Stimulated activated naive CD4-positive, alpha-beta T cell treated with Interleukin-2 at 50 U/mL for 16 hours (primary cell): ENCODE measurements around the gene GRIA3.
"Not testable (repeated sequence)": the region's sequence is repeated elsewhere in the genome, so short reads cannot be mapped to it uniquely, and the experiment has no call there.

ENCODE experiments used
- DNase-seq: peaks from one replicate; lab custom pipeline; 2025; lab: John Stamatoyannopoulos, UW

The GRIA3 gene

GRCh38 chrX:123468481-123468880, 284.4 kb downstream of the GRIA3 start:
- DNase-seq: no peak

- no peak for DNase-seq
Observed at GRCh38 chrX:123475068-123475724, 291.1 kb downstream of the GRIA3 start.

- DNase-seq: no peak
Observed at GRCh38 chrX:123476611-123477219, 292.6 kb downstream of the GRIA3 start.

GRCh38 chrX:123477673-123478072, 293.6 kb downstream of the GRIA3 start:
- no peak for DNase-seq

- no peak for DNase-seq
Observed at GRCh38 chrX:123481913-123482851, 298.1 kb downstream of the GRIA3 start.

- no peak for DNase-seq
Observed at GRCh38 chrX:123486297-123486696, 302.2 kb downstream of the GRIA3 start.

- no peak for DNase-seq
Observed at GRCh38 chrX:123487236-123487635, 303.2 kb downstream of the GRIA3 start.

GRCh38 chrX:123487669-123488068, 303.6 kb downstream of the GRIA3 start:
- DNase-seq: no peak

- no peak for DNase-seq
Observed at GRCh38 chrX:123489011-123489410, 304.9 kb downstream of the GRIA3 start.

GRCh38 chrX:123493857-123494256, 309.8 kb downstream of the GRIA3 start:
- DNase-seq: no peak

GRCh38 chrX:123499787-123500186, 315.7 kb downstream of the GRIA3 start:
- no peak for DNase-seq

GRCh38 chrX:123504047-123504446, 320.0 kb downstream of the GRIA3 start:
- no peak for DNase-seq

- no peak for DNase-seq
Observed at GRCh38 chrX:123504630-123505270, 320.7 kb downstream of the GRIA3 start.

GRCh38 chrX:123513585-123514278, 329.7 kb downstream of the GRIA3 start:
- DNase-seq: no peak

GRCh38 chrX:123514279-123514640, 330.2 kb downstream of the GRIA3 start:
- not testable (repeated sequence) for DNase-seq

GRCh38 chrX:123518791-123519190, 334.7 kb downstream of the GRIA3 start:
- no peak for DNase-seq

- DNase-seq: no peak
Observed at GRCh38 chrX:123525123-123525725, 341.1 kb downstream of the GRIA3 start.

GRCh38 chrX:123530726-123531125, 346.6 kb downstream of the GRIA3 start:
- DNase-seq: not testable (repeated sequence)
